Prostate gland (tissue), 2 donors: ENCODE measurements around the gene LRRC37B.

ENCODE experiments used
- POLR2A ChIP-seq: fragments of 450-650 bp; IDR thresholded peaks from one replicate; pipeline ENCODE4 v1.6.1; 2016; ENCODE audit warnings: antibody characterized with exemption, mild to moderate bottlenecking
- POLR2AphosphoS5 ChIP-seq: sonication (generic); formaldehyde crosslinking; IDR thresholded peaks from one replicate; pipeline ENCODE4 v1.6.1; 2017; ENCODE audit warnings: antibody characterized with exemption
- TF ChIP-seq, protein P1 (sequence below), 4 experiments: fragments of 200-600 bp in 2 of 4; fragments of 450-650 bp in 2 of 4; sonication (generic) in 2 of 4; IDR thresholded peaks; 1 replicate in 3 of 4; 2 replicates in 1 of 4; pipeline ENCODE4 v1.5.1; 2016 to 2019; ENCODE audit warnings: antibody characterized with exemption in 4 of 4, mild to moderate bottlenecking in 2 of 4, moderate library complexity in 2 of 4

DNA sequence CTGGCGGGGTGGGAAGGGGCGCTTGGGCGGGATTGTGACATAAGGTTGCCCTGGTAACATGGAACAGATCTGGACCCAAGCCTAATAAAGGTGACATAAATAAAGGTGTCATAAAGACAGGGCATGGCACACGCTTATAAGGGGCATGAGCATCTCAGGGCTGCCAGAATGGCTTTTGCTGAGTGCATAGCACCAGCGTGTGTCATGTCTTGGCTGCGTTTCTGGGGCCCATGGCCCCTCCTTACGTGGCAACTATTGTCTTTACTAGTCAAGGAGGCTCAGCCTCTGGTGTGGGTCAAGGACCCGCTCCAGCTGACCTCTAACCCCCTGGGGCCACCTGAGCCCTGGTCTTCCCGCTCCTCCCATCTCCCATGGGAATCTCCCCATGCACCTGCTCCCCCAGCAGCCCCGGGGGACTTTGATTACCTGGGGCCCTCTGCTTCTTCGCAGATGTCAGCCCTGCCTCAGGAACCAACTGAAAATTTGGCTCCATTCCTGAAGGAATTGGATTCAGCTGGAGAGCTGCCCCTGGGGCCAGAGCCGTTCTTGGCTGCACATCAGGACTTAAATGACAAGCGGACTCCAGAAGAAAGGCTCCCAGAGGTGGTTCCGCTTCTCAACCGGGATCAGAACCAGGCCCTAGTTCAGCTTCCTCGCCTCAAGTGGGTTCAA is 13.9 kb downstream of the LRRC37B start:
- TF ChIP-seq, protein P1, sequence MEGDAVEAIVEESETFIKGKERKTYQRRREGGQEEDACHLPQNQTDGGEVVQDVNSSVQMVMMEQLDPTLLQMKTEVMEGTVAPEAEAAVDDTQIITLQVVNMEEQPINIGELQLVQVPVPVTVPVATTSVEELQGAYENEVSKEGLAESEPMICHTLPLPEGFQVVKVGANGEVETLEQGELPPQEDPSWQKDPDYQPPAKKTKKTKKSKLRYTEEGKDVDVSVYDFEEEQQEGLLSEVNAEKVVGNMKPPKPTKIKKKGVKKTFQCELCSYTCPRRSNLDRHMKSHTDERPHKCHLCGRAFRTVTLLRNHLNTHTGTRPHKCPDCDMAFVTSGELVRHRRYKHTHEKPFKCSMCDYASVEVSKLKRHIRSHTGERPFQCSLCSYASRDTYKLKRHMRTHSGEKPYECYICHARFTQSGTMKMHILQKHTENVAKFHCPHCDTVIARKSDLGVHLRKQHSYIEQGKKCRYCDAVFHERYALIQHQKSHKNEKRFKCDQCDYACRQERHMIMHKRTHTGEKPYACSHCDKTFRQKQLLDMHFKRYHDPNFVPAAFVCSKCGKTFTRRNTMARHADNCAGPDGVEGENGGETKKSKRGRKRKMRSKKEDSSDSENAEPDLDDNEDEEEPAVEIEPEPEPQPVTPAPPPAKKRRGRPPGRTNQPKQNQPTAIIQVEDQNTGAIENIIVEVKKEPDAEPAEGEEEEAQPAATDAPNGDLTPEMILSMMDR (IDR thresholded peaks at IDR 0.05) = no peak
- TF ChIP-seq POLR2AphosphoS5 (no peak), POLR2A (no peak)
